Measurements from ENCODE around the gene ERVK3-1.

ERVK3-1 gene

GRCh38 chr19:58291943-58292342 is 13.2 kb upstream of the ERVK3-1 start:
- peak overlapping the region in 1 of 2 donors; percentile 31 for H3K4me3 ChIP-seq (ENCODE audit: low read length in 2 of 2)
- no peaks in the 10 kb centered on the region for H3K4me1 ChIP-seq (ENCODE audit: control insufficient read depth in 2 of 2, insufficient read depth in 1 of 2, low read depth in 1 of 2, low read length in 2 of 2)
- H3K14ac ChIP-seq (ENCODE audit: low read length) = no peak overlapping the region
- no peak overlapping the region for H2BK120ac ChIP-seq (ENCODE audit: low read depth, low read length)
- H2BK15ac ChIP-seq (ENCODE audit: low read length) = no peak overlapping the region
- H3K9ac ChIP-seq (ENCODE audit: low read depth, low read length, poor library complexity) = no peak overlapping the region
- no peak overlapping the region for H2AK5ac ChIP-seq (ENCODE audit: low read depth, low read length)
- H3K4me2 ChIP-seq (ENCODE audit: insufficient read depth, low read length, poor library complexity, severe bottlenecking) = no peak overlapping the region
- H2BK12ac ChIP-seq (ENCODE audit: low read length) = no peak overlapping the region
- peaks cover 71 to 98% of the 10 kb centered on the region in 2 donors for H3K36me3 ChIP-seq (replicated peaks in 1 of 2; ENCODE audit: control insufficient read depth in 2 of 2, insufficient read depth in 2 of 2, low read length in 2 of 2)
- no peak overlapping the region for H4K8ac ChIP-seq (ENCODE audit: low read depth, low read length)
- H2AFZ ChIP-seq (ENCODE audit: low read length) = no peak overlapping the region
- no peak for DNase-seq (ENCODE audit: low spot score)
- H2BK5ac ChIP-seq (ENCODE audit: low read length) = no peak overlapping the region
- no peak overlapping the region for H3K27ac ChIP-seq (replicated peaks; ENCODE audit: low read length)
- no peak overlapping the region for H3K4ac ChIP-seq (ENCODE audit: low read length)
- peak overlapping the region; percentile 16 for H3K23ac ChIP-seq (ENCODE audit: low read depth, low read length, poor library complexity)
- no CpG with 5 or more reads among the region's 7 CpGs for whole genome bisulfite sequencing, 2 donors (ENCODE audit: extremely low coverage in 2 of 2, insufficient read length in 2 of 2, insufficient replicate concordance in 1 of 2)
- H3K18ac ChIP-seq (ENCODE audit: low read length) = no peak overlapping the region
- H4K91ac ChIP-seq (ENCODE audit: low read depth, low read length, poor library complexity) = no peak overlapping the region
- H3K27me3 ChIP-seq (ENCODE audit: control insufficient read depth in 3 of 3, insufficient read depth in 3 of 3, low read depth in 1 of 3, low read length in 3 of 3) = no peaks in the 10 kb centered on the region
- H3K9me3 ChIP-seq (replicated peaks in 1 of 2; ENCODE audit: control insufficient read depth in 2 of 2, insufficient read depth in 1 of 2, low read depth in 1 of 2, low read length in 2 of 2) = peaks cover 26 to 94% of the 10 kb centered on the region in 2 donors
- peaks cover 12% of the 10 kb centered on the region for H3K79me1 ChIP-seq (ENCODE audit: low read depth, low read length)

- DNase-seq (ENCODE audit: low spot score) = no peak
- Histone ChIP-seq H3K18ac (ENCODE audit: low read length) (no peak overlapping the region), H4K8ac (ENCODE audit: low read depth, low read length) (no peak overlapping the region), H3K4ac (ENCODE audit: low read length) (no peak overlapping the region), H2BK5ac (ENCODE audit: low read length) (no peak overlapping the region), H2BK15ac (ENCODE audit: low read length) (no peak overlapping the region), H2AFZ (ENCODE audit: low read length) (no peak overlapping the region), H2AK5ac (ENCODE audit: low read depth, low read length) (no peak overlapping the region), H3K4me1 (ENCODE audit: control insufficient read depth in 2 of 2, insufficient read depth in 1 of 2, low read depth in 1 of 2, low read length in 2 of 2) (no peaks in the 10 kb centered on the region), H2BK12ac (ENCODE audit: low read length) (no peak overlapping the region), H3K14ac (ENCODE audit: low read length) (no peak overlapping the region), H3K79me1 (ENCODE audit: low read depth, low read length) (peaks cover 11% of the 10 kb centered on the region), H3K4me3 (ENCODE audit: low read length in 2 of 2) (peak overlapping the region in 1 of 2 donors; percentile 26), H3K9ac (ENCODE audit: low read depth, low read length, poor library complexity) (no peak overlapping the region), H3K23ac (ENCODE audit: low read depth, low read length, poor library complexity) (no peak overlapping the region), H3K9me3 (replicated peaks in 1 of 2; ENCODE audit: control insufficient read depth in 2 of 2, insufficient read depth in 1 of 2, low read depth in 1 of 2, low read length in 2 of 2) (peaks cover 22 to 91% of the 10 kb centered on the region in 2 donors), H3K36me3 (replicated peaks in 1 of 2; ENCODE audit: control insufficient read depth in 2 of 2, insufficient read depth in 2 of 2, low read length in 2 of 2) (peaks cover 62 to 93% of the 10 kb centered on the region in 2 donors), H3K27ac (replicated peaks; ENCODE audit: low read length) (no peak overlapping the region), H3K4me2 (ENCODE audit: insufficient read depth, low read length, poor library complexity, severe bottlenecking) (no peak overlapping the region), H3K27me3 (ENCODE audit: control insufficient read depth in 3 of 3, insufficient read depth in 3 of 3, low read depth in 1 of 3, low read length in 3 of 3) (no peaks in the 10 kb centered on the region), H2BK120ac (ENCODE audit: low read depth, low read length) (no peak overlapping the region), H4K91ac (ENCODE audit: low read depth, low read length, poor library complexity) (no peak overlapping the region)
- no CpG with 5 or more reads among the region's 22 CpGs for WGBS, 2 donors (ENCODE audit: extremely low coverage in 2 of 2, insufficient read length in 2 of 2, insufficient replicate concordance in 1 of 2)
Measured at GRCh38 chr19:58294743-58295374, 10.3 kb upstream of the ERVK3-1 start.

- no peak overlapping the region for H3K27ac ChIP-seq (replicated peaks; ENCODE audit: low read length)
- DNase-seq (ENCODE audit: low spot score) = no peak
- no peak overlapping the region for H4K91ac ChIP-seq (ENCODE audit: low read depth, low read length, poor library complexity)
- no peak overlapping the region for H2BK5ac ChIP-seq (ENCODE audit: low read length)
- H3K4me1 ChIP-seq (ENCODE audit: control insufficient read depth in 2 of 2, insufficient read depth in 1 of 2, low read depth in 1 of 2, low read length in 2 of 2) = no peaks in the 10 kb centered on the region
- no peaks in the 10 kb centered on the region for H3K27me3 ChIP-seq (ENCODE audit: control insufficient read depth in 3 of 3, insufficient read depth in 3 of 3, low read depth in 1 of 3, low read length in 3 of 3)
- no peak overlapping the region for H3K4me3 ChIP-seq (ENCODE audit: low read length in 2 of 2)
- no peak overlapping the region for H3K18ac ChIP-seq (ENCODE audit: low read length)
- no peak overlapping the region for H3K14ac ChIP-seq (ENCODE audit: low read length)
- H4K8ac ChIP-seq (ENCODE audit: low read depth, low read length) = no peak overlapping the region
- no peak overlapping the region for H3K4me2 ChIP-seq (ENCODE audit: insufficient read depth, low read length, poor library complexity, severe bottlenecking)
- no peak overlapping the region for H2AK5ac ChIP-seq (ENCODE audit: low read depth, low read length)
- no peak overlapping the region for H3K23ac ChIP-seq (ENCODE audit: low read depth, low read length, poor library complexity)
- WGBS, 2 donors (ENCODE audit: extremely low coverage in 2 of 2, insufficient read length in 2 of 2, insufficient replicate concordance in 1 of 2) = no CpG with 5 or more reads among the region's 7 CpGs
- no peak overlapping the region for H2BK15ac ChIP-seq (ENCODE audit: low read length)
- no peak overlapping the region for H3K9ac ChIP-seq (ENCODE audit: low read depth, low read length, poor library complexity)
- no peak overlapping the region for H2AFZ ChIP-seq (ENCODE audit: low read length)
- peaks cover 12% of the 10 kb centered on the region for H3K79me1 ChIP-seq (ENCODE audit: low read depth, low read length)
- peaks cover 67 to 95% of the 10 kb centered on the region in 2 donors for H3K36me3 ChIP-seq (replicated peaks in 1 of 2; ENCODE audit: control insufficient read depth in 2 of 2, insufficient read depth in 2 of 2, low read length in 2 of 2)
- H3K4ac ChIP-seq (ENCODE audit: low read length) = no peak overlapping the region
- H3K9me3 ChIP-seq (replicated peaks in 1 of 2; ENCODE audit: control insufficient read depth in 2 of 2, insufficient read depth in 1 of 2, low read depth in 1 of 2, low read length in 2 of 2) = peaks cover 22 to 94% of the 10 kb centered on the region in 2 donors
- H2BK120ac ChIP-seq (ENCODE audit: low read depth, low read length) = no peak overlapping the region
- H2BK12ac ChIP-seq (ENCODE audit: low read length) = no peak overlapping the region
Measured at GRCh38 chr19:58296104-58296503, 9.1 kb upstream of the ERVK3-1 start.

- Histone ChIP-seq H3K4me2 (ENCODE audit: insufficient read depth, low read length, poor library complexity, severe bottlenecking) (no peak overlapping the region), H3K36me3 (replicated peaks in 1 of 2; ENCODE audit: control insufficient read depth in 2 of 2, insufficient read depth in 2 of 2, low read length in 2 of 2) (peaks cover 33 to 78% of the 10 kb centered on the region in 2 donors), H2BK120ac (ENCODE audit: low read depth, low read length) (no peak overlapping the region), H3K9me3 (replicated peaks in 1 of 2; ENCODE audit: control insufficient read depth in 2 of 2, insufficient read depth in 1 of 2, low read depth in 1 of 2, low read length in 2 of 2) (peaks cover 0 to 61% of the 10 kb centered on the region in 2 donors), H2AFZ (ENCODE audit: low read length) (no peak overlapping the region), H2BK12ac (ENCODE audit: low read length) (no peak overlapping the region), H4K8ac (ENCODE audit: low read depth, low read length) (no peak overlapping the region), H3K4me1 (ENCODE audit: control insufficient read depth in 2 of 2, insufficient read depth in 1 of 2, low read depth in 1 of 2, low read length in 2 of 2) (peaks cover 2 to 3% of the 10 kb centered on the region in 2 donors), H3K14ac (ENCODE audit: low read length) (no peak overlapping the region), H3K18ac (ENCODE audit: low read length) (no peak overlapping the region), H2BK5ac (ENCODE audit: low read length) (no peak overlapping the region), H2BK15ac (ENCODE audit: low read length) (no peak overlapping the region), H3K27me3 (ENCODE audit: control insufficient read depth in 3 of 3, insufficient read depth in 3 of 3, low read depth in 1 of 3, low read length in 3 of 3) (no peaks in the 10 kb centered on the region), H3K27ac (replicated peaks; ENCODE audit: low read length) (no peak overlapping the region), H3K23ac (ENCODE audit: low read depth, low read length, poor library complexity) (no peak overlapping the region), H2AK5ac (ENCODE audit: low read depth, low read length) (no peak overlapping the region), H3K4ac (ENCODE audit: low read length) (no peak overlapping the region), H4K91ac (ENCODE audit: low read depth, low read length, poor library complexity) (no peak overlapping the region), H3K4me3 (ENCODE audit: low read length in 2 of 2) (no peak overlapping the region), H3K9ac (ENCODE audit: low read depth, low read length, poor library complexity) (no peak overlapping the region), H3K79me1 (ENCODE audit: low read depth, low read length) (peaks cover 5% of the 10 kb centered on the region)
- no CpG with 5 or more reads among the region's 7 CpGs for WGBS, 2 donors (ENCODE audit: extremely low coverage in 2 of 2, insufficient read length in 2 of 2, insufficient replicate concordance in 1 of 2)
- DNase-seq (ENCODE audit: low spot score) = no peak
Measured at GRCh38 chr19:58300620-58301019, 4.6 kb upstream of the ERVK3-1 start.

Measured in neuronal stem cell (in vitro differentiated cells).